GM21717 (cell line): ENCODE measurements around the gene BRD7.
A peak's percentile ranks its signal among the peaks of the same experiment; 100 is the strongest.
"Not testable (repeated sequence)": the region's sequence is repeated elsewhere in the genome, so short reads cannot be mapped to it uniquely, and the experiment has no call there.

ENCODE experiments used
- ATAC-seq: cut with Tn5 transposase; IDR thresholded peaks from one replicate; pipeline ENCODE4 v1.9.1; 2021; ENCODE audit warnings: mild to moderate bottlenecking, moderate library complexity; ENCODE audit not compliant: unreplicated experiment

BRD7 gene

DNA sequence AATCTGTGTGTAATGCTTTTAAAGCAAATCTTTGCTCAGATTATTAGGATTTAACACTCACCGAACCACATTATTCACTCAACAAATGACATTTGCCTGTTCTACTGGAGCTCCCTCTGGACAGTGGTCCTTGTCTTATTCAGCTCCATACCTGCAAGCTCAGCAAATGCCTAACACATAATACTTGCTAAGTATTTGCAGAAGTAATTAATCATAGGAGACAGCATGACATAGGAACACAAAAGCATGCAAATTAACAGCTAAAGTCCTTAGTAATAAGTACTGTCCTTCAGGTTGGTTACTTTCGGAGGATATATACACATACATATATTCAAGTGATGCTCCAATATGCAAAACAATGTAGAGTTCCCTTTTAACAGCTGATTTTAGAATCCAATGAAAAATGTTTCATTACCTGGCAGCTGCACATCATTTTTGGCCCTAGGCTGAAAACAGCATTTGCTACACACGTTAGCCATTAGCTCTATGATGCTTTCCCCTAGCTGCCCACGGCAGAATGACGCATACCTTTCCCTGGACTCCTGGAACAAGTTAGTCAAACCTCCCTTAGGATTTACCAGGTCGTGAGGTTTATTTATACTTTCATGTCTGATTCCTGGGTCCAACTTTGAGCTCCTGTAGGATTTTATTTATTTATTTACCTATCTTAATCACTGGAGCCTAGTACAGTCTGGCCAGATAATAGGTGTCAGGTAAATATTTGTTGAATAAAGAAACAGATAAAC lies 8.6 kb downstream of the BRD7 start:
- ATAC-seq, result no peak

DNA sequence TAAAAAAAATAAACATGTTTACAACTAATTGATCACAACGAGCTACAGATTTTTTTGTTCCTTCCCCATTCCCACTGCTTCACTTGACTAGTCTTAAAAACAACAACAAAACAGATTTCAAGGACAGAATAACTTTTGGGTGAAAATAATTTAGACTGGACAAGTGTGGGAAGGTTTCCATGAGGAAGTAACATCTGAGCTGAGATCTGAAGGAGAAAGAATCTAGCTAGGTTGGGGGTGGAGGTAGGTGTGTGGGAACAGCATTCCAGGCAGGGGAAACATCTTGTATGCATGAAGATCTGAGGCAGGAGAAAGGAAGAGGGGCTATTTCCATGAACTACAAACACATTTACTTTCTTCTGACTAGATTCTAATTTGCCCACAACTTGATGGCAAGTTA lies 9.2 kb downstream of the BRD7 start:
- no peak for ATAC-seq

GRCh38 chr16:50354629-50355456 lies 13.9 kb downstream of the BRD7 start:
- no peak for ATAC-seq

- ATAC-seq, result no peak
Measured at GRCh38 chr16:50354082-50354481, 14.7 kb downstream of the BRD7 start.

DNA sequence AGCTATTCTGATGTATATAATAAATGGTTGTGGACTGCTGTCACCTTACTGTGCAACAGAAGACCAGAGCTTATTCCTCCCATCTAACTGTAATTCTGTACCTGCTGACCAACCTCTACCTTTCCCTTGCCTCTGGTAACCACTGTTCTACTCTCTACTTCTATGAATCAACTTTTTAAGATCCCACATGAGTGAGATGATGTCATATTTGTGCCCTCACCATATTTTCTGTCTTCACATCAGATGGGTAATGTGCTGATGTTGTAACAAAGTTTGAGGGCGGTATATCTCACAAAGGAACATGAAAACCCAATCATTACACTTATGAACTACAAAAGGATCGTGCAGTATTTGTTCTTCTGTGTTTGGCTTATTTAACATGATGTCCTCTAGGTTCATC lies 16.8 kb downstream of the BRD7 start:
- no peak for ATAC-seq

DNA sequence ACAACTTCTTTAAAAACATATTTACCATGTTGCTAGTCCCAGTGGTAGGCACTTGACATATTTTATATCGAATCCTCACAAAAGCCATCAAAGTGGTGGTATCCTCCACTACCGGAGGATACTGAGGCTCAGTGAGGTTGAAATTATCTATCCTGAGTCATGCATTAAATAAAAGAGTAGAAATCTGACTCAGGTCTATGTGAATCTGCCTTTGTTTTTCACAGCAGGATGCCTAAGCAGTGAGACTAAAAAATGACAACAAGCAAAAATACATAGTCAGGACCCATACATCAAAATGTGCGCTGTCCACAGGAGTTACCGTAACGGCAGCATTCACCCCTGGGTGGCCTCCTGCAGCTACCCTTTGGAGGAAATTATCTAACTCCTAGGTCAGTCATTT lies 17.7 kb downstream of the BRD7 start:
- no peak for ATAC-seq

DNA sequence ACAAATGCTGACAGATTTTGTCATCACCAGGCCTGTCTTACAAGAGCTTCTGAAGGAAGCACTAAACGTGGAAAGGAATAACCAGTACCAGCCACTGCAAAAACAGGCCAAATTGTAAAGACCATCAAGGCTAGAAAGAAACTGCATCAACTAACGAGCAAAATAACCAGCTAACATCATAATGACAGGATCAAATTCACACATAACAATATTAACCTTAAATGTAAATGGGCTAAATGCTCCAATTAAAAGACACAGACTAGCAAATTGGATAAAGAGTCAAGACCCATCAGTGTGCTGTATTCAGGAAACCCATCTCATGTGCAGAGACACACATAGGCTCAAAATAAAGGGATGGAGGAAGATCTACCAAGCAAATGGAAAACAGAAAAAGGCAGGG lies 23.6 kb downstream of the BRD7 start:
- ATAC-seq, result not testable (repeated sequence)

- not testable (repeated sequence) for ATAC-seq
Measured at GRCh38 chr16:50343566-50343965, 25.2 kb downstream of the BRD7 start.

- ATAC-seq, result no peak
Measured at GRCh38 chr16:50340578-50340977, 28.2 kb downstream of the BRD7 start.

DNA sequence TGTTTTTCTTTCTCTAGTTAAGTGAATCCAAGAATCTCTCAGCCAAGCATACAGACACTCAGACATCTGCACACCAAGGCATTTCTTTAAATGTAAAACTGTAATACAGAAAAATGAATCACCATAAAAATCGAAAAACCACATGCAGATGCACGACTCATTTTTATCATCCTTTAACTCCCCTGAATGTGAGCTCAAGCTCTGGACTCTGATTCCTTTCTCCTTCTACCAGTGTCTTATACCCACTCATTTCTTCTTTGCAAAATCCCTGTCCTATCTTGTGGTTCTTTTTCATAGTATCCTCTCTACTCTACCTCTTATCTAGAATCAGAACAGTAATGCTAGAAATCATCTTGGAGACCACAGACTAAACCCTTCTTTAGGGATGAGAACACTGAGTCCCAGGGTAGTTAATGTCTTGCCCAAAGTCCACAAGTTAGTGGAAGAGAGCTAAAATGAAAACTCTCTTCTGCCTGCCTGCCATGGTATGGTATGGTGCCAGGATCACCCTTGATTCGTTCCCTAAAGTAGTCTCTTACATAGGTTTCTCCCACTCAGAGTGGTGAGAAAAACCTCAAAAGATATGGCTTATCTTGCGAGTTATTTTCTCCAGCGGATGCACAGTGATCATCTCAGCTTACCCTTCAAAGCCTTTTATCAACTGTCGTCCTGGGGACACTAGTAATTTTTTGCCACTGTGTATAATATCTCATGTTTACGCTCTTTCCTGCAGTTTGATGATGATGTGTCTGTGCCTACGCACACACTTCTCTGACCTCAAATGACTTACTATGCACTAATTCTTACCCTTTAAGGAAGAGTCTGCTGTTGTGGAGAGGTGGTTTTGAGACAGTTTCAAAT lies 30.2 kb downstream of the BRD7 start:
- no peak for ATAC-seq

DNA sequence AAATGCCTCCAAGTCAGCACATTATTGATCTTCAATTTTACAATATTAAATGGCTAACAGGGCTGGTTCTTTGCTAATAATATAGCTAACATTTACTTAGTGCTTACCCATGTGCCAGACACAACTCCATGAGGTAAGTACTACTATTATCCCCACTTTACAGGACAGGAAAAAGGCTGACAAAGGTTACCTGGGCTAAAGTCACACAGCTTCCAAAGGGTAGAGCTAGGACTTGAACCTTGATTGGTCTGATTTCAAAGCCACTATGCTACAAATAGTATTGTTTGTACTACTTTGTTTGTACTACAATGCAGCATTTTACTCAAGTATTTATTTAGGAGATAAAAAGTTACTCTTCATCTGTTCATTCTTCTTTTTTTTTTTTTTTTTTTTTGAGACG lies 31.9 kb downstream of the BRD7 start:
- ATAC-seq, result no peak

GRCh38 chr16:50335196-50335958 lies 33.4 kb downstream of the BRD7 start:
- peak; percentile 69 for ATAC-seq

GRCh38 chr16:50334106-50334975 lies 34.4 kb downstream of the BRD7 start:
- no peak for ATAC-seq

GRCh38 chr16:50332599-50332998 lies 36.2 kb downstream of the BRD7 start:
- ATAC-seq, result no peak

- no peak for ATAC-seq
Measured at GRCh38 chr16:50331570-50331969, 37.2 kb downstream of the BRD7 start.

- ATAC-seq, result no peak
Measured at GRCh38 chr16:50329446-50330189, 39.2 kb downstream of the BRD7 start.

DNA sequence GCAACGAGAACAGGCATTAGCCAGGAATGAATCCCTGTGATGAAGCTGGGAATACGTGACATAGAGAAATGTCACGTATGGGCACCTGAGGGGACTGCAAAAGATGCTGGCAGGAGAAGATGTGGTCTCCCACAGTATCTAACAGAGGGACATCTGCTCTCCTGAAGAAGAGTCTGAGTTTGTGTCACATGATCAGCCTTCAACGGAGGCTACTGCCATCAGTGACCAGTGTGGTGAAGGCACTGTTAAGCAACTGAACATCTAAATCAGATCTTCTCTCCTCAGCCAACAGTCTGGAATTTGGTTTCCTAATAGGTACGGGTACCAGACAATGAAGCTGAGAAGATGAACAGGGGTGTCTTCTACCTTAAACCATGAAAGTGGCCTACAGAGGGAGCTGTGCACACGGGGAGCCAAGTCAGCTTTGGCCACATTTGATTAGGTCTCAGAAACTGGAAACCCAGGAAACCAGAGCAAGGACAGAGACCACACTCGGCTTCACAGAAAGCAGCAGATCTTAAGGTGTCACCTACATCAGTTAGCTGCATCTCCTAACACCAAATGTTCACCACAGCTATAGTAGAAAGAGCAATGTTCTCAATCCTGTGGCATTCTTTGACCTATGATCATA lies 41.8 kb downstream of the BRD7 start:
- peak; percentile 69 for ATAC-seq

GRCh38 chr16:50326264-50326663 lies 42.5 kb downstream of the BRD7 start:
- no peak for ATAC-seq
